A549 (cell line): Measurements from ENCODE around the gene PNPLA2. TPM values are rescaled to one million over a fixed set of nuclear protein-coding genes. Genes with fewer than 3 reads are reported as not detected.

Source experiments
- ATAC-seq, 2 experiments: fragments of 200-7000 bp in 1 of 2; fragments of >200 bp in 1 of 2; cut with Nextera tagmentation in 1 of 2; cut with Tn5 transposase in 1 of 2; 3 replicates each; pipeline versions ENCODE4 v1.8.0 to v1.9.1; 2018 to 2020; ENCODE audit warnings: mild to moderate bottlenecking in 1 of 2, moderate library complexity in 1 of 2
- CTCF ChIA-PET: fragments of 300-600 bp; sonication (Branson Sonifier 250); formaldehyde crosslinking; extraction: SDS; loops from one replicate; lab custom pipeline; 2021; ENCODE audit warnings: antibody characterized with exemption, inconsistent platforms; lab: Yijun Ruan, JAX
- POLR2A ChIA-PET: fragments of 350-600 bp; formaldehyde crosslinking; extraction: SDS; loops from one replicate; lab custom pipeline; 2021; ENCODE audit warnings: antibody characterized with exemption, inconsistent platforms; lab: Yijun Ruan, JAX
- DNase-seq, 2 experiments: peaks; one replicate each; pipeline versions ENCODE4 v3.0.0 to v3.0.0-alpha.2; 2011 to 2016; ENCODE audit warnings: low read depth in 1 of 2, low spot score in 1 of 2
- FAIRE-seq: peaks from 2 replicates; lab custom pipeline; 2011; peaks lifted over from hg19 to GRCh38; lab: Jason Lieb, UNC
- H3K27ac ChIP-seq, 2 experiments: fragments of >200 bp; sonication (Bioruptor Twin); formaldehyde crosslinking; 3 replicates each; pipeline ENCODE4 v1.5.1; 2016 to 2017
- H3K4me1 ChIP-seq: fragments of >200 bp; sonication (Bioruptor Twin); formaldehyde crosslinking; 3 replicates; pipeline ENCODE4 v1.6.1; 2016
- H3K4me2 ChIP-seq: fragments of >200 bp; sonication (Bioruptor Twin); formaldehyde crosslinking; 3 replicates; pipeline ENCODE4 v1.6.1; 2016
- H3K4me3 ChIP-seq: fragments of >200 bp; sonication (Bioruptor Twin); formaldehyde crosslinking; 3 replicates; pipeline ENCODE4 v1.5.1; 2016
- H3K9me3 ChIP-seq: fragments of >200 bp; sonication (Bioruptor Twin); formaldehyde crosslinking; 3 replicates; pipeline ENCODE4 v1.6.1; 2016
- ATOH8 ChIP-seq: fragments of 250-450 bp; sonication (Bioruptor Pico); IDR thresholded peaks from 2 replicates; pipeline ENCODE4 v1.5.0; 2020; ENCODE audit warnings: low read depth, mild to moderate bottlenecking, moderate library complexity
- BHLHE40 ChIP-seq: IDR thresholded peaks from 2 replicates; pipeline ENCODE4 v1.6.1; 2012; ENCODE audit warnings: low read depth, low read length, inconsistent platforms
- CEBPB ChIP-seq, 2 experiments: fragments of >200 bp in 1 of 2; sonication (Bioruptor Twin) in 1 of 2; formaldehyde crosslinking in 1 of 2; IDR thresholded peaks; 2 replicates each; pipeline ENCODE4 v1.6.1; 2012 to 2016
- CHD4 ChIP-seq: fragments of 200-600 bp; sonication (generic); IDR thresholded peaks from 2 replicates; pipeline ENCODE4 v1.6.1; 2016; ENCODE audit warnings: antibody characterized with exemption, mild to moderate bottlenecking, borderline replicate concordance
- CTCF ChIP-seq: fragments of >200 bp; sonication (Bioruptor Twin); formaldehyde crosslinking; IDR thresholded peaks from 3 replicates; pipeline ENCODE4 v1.5.1; 2016
- EHF ChIP-seq: fragments of 250-450 bp; sonication (Bioruptor Pico); IDR thresholded peaks from 2 replicates; pipeline ENCODE4 v1.5.0; 2020; ENCODE audit warnings: mild to moderate bottlenecking
- EHMT2 ChIP-seq: fragments of 200-600 bp; sonication (generic); IDR thresholded peaks from 2 replicates; pipeline ENCODE4 v1.6.1; 2016; ENCODE audit warnings: antibody characterized with exemption, low read depth, mild to moderate bottlenecking, moderate library complexity
- EP300 ChIP-seq, 2 experiments: fragments of >200 bp; sonication (Bioruptor Twin); formaldehyde crosslinking; IDR thresholded peaks; 2 replicates in 1 of 2; 3 replicates in 1 of 2; pipeline ENCODE4 v1.6.1; 2016 to 2017
- ESRRA ChIP-seq: fragments of 150-350 bp; IDR thresholded peaks from 2 replicates; pipeline ENCODE4 v1.6.1; 2014; ENCODE audit warnings: mild to moderate bottlenecking, low read length, borderline replicate concordance
- HDAC2 ChIP-seq: fragments of 200-600 bp; sonication (generic); IDR thresholded peaks from 2 replicates; pipeline ENCODE4 v1.6.1; 2016
- HOXA7 ChIP-seq: fragments of 250-450 bp; sonication (Bioruptor Pico); IDR thresholded peaks from 2 replicates; pipeline ENCODE4 v1.5.0; 2020; ENCODE audit warnings: mild to moderate bottlenecking, moderate library complexity
- HOXB5 ChIP-seq: fragments of 250-450 bp; sonication (Bioruptor Pico); IDR thresholded peaks from 2 replicates; pipeline ENCODE4 v1.5.0; 2020; ENCODE audit warnings: mild to moderate bottlenecking, moderate library complexity
- JUN ChIP-seq, 2 experiments: fragments of >200 bp; sonication (Bioruptor Twin); formaldehyde crosslinking; IDR thresholded peaks; 2 replicates in 1 of 2; 3 replicates in 1 of 2; pipeline ENCODE4 v1.6.1; 2016 to 2017
- JUNB ChIP-seq: fragments of >200 bp; sonication (Bioruptor Twin); formaldehyde crosslinking; IDR thresholded peaks from 2 replicates; pipeline ENCODE4 v1.6.1; 2016
- KDM1A ChIP-seq: fragments of 200-600 bp; sonication (generic); IDR thresholded peaks from 2 replicates; pipeline ENCODE4 v1.6.1; 2016; ENCODE audit warnings: low read depth, mild to moderate bottlenecking
- KDM5A ChIP-seq: fragments of 200-600 bp; sonication (generic); IDR thresholded peaks from 2 replicates; pipeline ENCODE4 v1.6.1; 2016; ENCODE audit warnings: antibody characterized with exemption, mild to moderate bottlenecking
- MAX ChIP-seq: IDR thresholded peaks from 2 replicates; pipeline ENCODE4 v1.6.1; 2012
- MYC ChIP-seq: IDR thresholded peaks from 2 replicates; pipeline ENCODE4 v1.6.1; 2012; ENCODE audit warnings: mild to moderate bottlenecking, inconsistent platforms, low read length, improper control_type of control experiment, borderline replicate concordance
- NFE2L2 ChIP-seq: fragments of 150-350 bp; conservative IDR thresholded peaks from 2 replicates; pipeline ENCODE4 v1.6.1; 2014; ENCODE audit warnings: low read length
- PHF8 ChIP-seq: fragments of 200-600 bp; sonication (generic); IDR thresholded peaks from 2 replicates; pipeline ENCODE4 v1.6.1; 2016; ENCODE audit warnings: low read depth, mild to moderate bottlenecking, antibody characterized with exemption, moderate library complexity, borderline replicate concordance
- POLR2AphosphoS2 ChIP-seq: conservative IDR thresholded peaks from 2 replicates; pipeline ENCODE4 v1.6.1; 2012; ENCODE audit warnings: low read length, improper control_type of control experiment, inconsistent platforms
- RAD21 ChIP-seq, 2 experiments: fragments of >200 bp in 1 of 2; sonication (Bioruptor Twin) in 1 of 2; formaldehyde crosslinking in 1 of 2; IDR thresholded peaks in 1 of 2; conservative IDR thresholded peaks in 1 of 2; 2 replicates in 1 of 2; 3 replicates in 1 of 2; pipeline ENCODE4 v1.6.1; 2012 to 2018; ENCODE audit warnings: inconsistent platforms in 1 of 2
- RARB ChIP-seq: fragments of 250-450 bp; sonication (Bioruptor Pico); IDR thresholded peaks from 2 replicates; pipeline ENCODE4 v1.8.0; 2021; ENCODE audit warnings: mild to moderate bottlenecking, moderate library complexity
- RNF2 ChIP-seq: fragments of 200-600 bp; sonication (generic); IDR thresholded peaks from 2 replicates; pipeline ENCODE4 v1.6.1; 2016; ENCODE audit warnings: low read depth, mild to moderate bottlenecking, antibody characterized with exemption, moderate library complexity, borderline replicate concordance
- SMC3 ChIP-seq: fragments of >200 bp; sonication (Bioruptor Twin); formaldehyde crosslinking; IDR thresholded peaks from 3 replicates; pipeline ENCODE4 v1.6.1; 2018; ENCODE audit warnings: inconsistent platforms
- TFCP2L1 ChIP-seq: fragments of 250-450 bp; sonication (Bioruptor Pico); IDR thresholded peaks from 2 replicates; pipeline ENCODE4 v1.5.0; 2021; ENCODE audit warnings: mild to moderate bottlenecking
- USF2 ChIP-seq: fragments of 450-650 bp; IDR thresholded peaks from 2 replicates; pipeline ENCODE4 v1.6.1; 2014; ENCODE audit warnings: antibody characterized with exemption
- WGBS: methylation state at CpG from one replicate; pipeline ENCODE4 v1.1.6; 2017; ENCODE audit errors: missing lambda C conversion rate; 5-methylcytosine and 5-hydroxymethylcytosine counted together
- polyA plus RNA-seq, 4 experiments: library from polyadenylated mRNA; depleted of rRNA in 3 of 4; stranded (reverse); fragments of >200 nt; fragmentation: RNase III in 1 of 4; extraction: RNeasy Plus Mini Kit Qiagen cat#74134 plus additional on column Dnase treatment in 1 of 4; gene quantifications; 2 replicates in 3 of 4; 3 replicates in 1 of 4; pipeline ENCODE4 v1.2.3, GENCODE V29; 2011 to 2017

The PNPLA2 gene
- polyA plus RNA-seq, 2 of the 4 experiments (the other 2 are of a cell fraction): 13.2 to 25.4 TPM

- peaks cover 63% of the 10 kb centered on the region for H3K4me1 ChIP-seq
- CTCF ChIA-PET: interaction anchor here (0.6 to 1.5 kb wide), 4 partner anchors 11 to 269 kb away, joined by 3 to 6 read pairs (median 4); no protein-coding TSS in a partner anchor
- 7% methylated on average over 3 of the region's 53 CpGs for WGBS
Observed at GRCh38 chr11:843086-843734, 24.5 kb downstream of the PNPLA2 start.

GRCh38 chr11:843818-844692 lies 25.3 kb downstream of the PNPLA2 start:
- Histone ChIP-seq H3K4me1 (peaks cover 63% of the 10 kb centered on the region), H3K27ac (peak overlapping the region; percentile 99), H3K4me2 (peak overlapping the region; percentile 92), H3K4me3 (peak overlapping the region; percentile 100), H3K9me3 (no peaks in the 10 kb centered on the region)
- peak; percentile 86 to 96 for DNase-seq
- WGBS: 2% methylated on average over 14 of the region's 25 CpGs
- ChIA-PET CTCF (interaction anchor here (0.6 to 5.4 kb wide), 5 partner anchors 10 to 207 kb away, joined by 3 to 40 read pairs (median 6); no protein-coding TSS in a partner anchor), POLR2A (interaction anchor here (1.2 to 3.9 kb wide), 5 partner anchors 11 to 51 kb away, joined by 5 to 47 read pairs (median 6); partner anchors contain the start of genes CD151 and PNPLA2)
- FAIRE-seq: peak; percentile 98
- ATAC-seq: peak; percentile 25 to 71
- TF ChIP-seq NFE2L2 (no peak), ATOH8 (CRISPR knock-in tag) (no peak), PHF8 (no peak), HDAC2 (no peak), CEBPB (IDR thresholded peaks at IDR 0.05) (no peak), MYC (peak; percentile 91), CTCF (no peak), MAX (peak; percentile 99), POLR2AphosphoS2 (no peak; the same call in 1 of the 2 replicates), JUN (IDR thresholded peaks at IDR 0.05) (peak; percentile 66 to 82; a peak in 4 of 5 replicates), BHLHE40 (peak; percentile 47; the same call in 1 of the 2 replicates), KDM5A (no peak), EHMT2 (no peak), HOXA7 (CRISPR knock-in tag) (no peak), ESRRA (no peak), USF2 (no peak), RAD21 (conservative IDR thresholded peaks at IDR 0.05 in 1 of 2, IDR thresholded peaks at IDR 0.05 in 1 of 2) (no peak)

More at GRCh38 chr11:843086-843734, 24.5 kb downstream of the PNPLA2 start:
- DNase-seq: no peak
- FAIRE-seq: no peak
- H3K4me2 ChIP-seq: peak overlapping the region; percentile 92
- H3K4me3 ChIP-seq: peak overlapping the region; percentile 100
- no peaks in the 10 kb centered on the region for H3K9me3 ChIP-seq
- no peak for ATAC-seq
- TF ChIP-seq KDM5A (no peak), BHLHE40 (no peak), CHD4 (no peak), CEBPB (IDR thresholded peaks at IDR 0.05) (no peak), CTCF (no peak), HOXB5 (CRISPR knock-in tag) (no peak), PHF8 (0 out of 2 replicates have a peak, but pooled peaks have one; percentile 12), JUNB (no peak), SMC3 (no peak), EP300 (IDR thresholded peaks at IDR 0.05) (no peak), KDM1A (no peak), TFCP2L1 (CRISPR knock-in tag) (peak; percentile 40; the same call in 1 of the 2 replicates), EHF (no peak), RNF2 (no peak), RARB (CRISPR knock-in tag) (no peak)
- H3K27ac ChIP-seq: peak overlapping the region; percentile 99
- POLR2A ChIA-PET: interaction anchor here (0.7 to 3.9 kb wide), 5 partner anchors 10 to 34 kb away, joined by 3 to 47 read pairs (median 7); partner anchors contain the start of genes CD151, PNPLA2 and RPLP2
